Measurements from ENCODE around the gene FXYD1.
"Not testable (repeated sequence)": the region's sequence is repeated elsewhere in the genome, so short reads cannot be mapped to it uniquely, and the experiment has no call there.

FXYD1 gene

DNA sequence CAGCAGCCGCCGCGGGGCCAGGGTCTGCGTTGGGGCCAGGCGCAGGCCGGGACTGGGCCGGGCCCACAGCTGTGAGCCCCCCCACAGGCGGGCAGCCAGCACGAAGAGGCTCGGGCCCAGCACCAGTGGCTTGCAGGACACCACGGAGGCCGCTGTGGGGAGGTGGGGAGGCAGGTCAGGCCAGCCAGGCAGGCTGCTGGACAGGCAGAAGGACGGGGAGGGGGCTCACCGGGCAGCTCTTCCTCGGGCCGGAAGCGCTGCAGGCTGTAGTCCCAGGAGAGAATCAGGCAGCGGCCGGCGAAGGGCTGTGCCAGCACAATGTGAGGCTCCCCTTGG, 12.0 kb upstream of the FXYD1 start:
- no peak for ATAC-seq
- TF ChIP-seq, protein P1, sequence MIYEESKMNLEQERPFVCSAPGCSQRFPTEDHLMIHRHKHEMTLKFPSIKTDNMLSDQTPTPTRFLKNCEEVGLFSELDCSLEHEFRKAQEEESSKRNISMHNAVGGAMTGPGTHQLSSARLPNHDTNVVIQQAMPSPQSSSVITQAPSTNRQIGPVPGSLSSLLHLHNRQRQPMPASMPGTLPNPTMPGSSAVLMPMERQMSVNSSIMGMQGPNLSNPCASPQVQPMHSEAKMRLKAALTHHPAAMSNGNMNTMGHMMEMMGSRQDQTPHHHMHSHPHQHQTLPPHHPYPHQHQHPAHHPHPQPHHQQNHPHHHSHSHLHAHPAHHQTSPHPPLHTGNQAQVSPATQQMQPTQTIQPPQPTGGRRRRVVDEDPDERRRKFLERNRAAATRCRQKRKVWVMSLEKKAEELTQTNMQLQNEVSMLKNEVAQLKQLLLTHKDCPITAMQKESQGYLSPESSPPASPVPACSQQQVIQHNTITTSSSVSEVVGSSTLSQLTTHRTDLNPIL (CRISPR knock-in tag; IDR thresholded peaks at IDR 0.05; ENCODE audit: low read depth) = no peak
- TF ChIP-seq ISL1 (CRISPR knock-in tag; IDR thresholded peaks at IDR 0.05) (no peak), CSDC2 (CRISPR knock-in tag; IDR thresholded peaks at IDR 0.05) (no peak)
- TF ChIP-seq, protein P2, sequence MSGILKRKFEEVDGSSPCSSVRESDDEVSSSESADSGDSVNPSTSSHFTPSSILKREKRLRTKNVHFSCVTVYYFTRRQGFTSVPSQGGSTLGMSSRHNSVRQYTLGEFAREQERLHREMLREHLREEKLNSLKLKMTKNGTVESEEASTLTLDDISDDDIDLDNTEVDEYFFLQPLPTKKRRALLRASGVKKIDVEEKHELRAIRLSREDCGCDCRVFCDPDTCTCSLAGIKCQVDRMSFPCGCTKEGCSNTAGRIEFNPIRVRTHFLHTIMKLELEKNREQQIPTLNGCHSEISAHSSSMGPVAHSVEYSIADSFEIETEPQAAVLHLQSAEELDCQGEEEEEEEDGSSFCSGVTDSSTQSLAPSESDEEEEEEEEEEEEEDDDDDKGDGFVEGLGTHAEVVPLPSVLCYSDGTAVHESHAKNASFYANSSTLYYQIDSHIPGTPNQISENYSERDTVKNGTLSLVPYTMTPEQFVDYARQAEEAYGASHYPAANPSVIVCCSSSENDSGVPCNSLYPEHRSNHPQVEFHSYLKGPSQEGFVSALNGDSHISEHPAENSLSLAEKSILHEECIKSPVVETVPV (CRISPR knock-in tag; IDR thresholded peaks at IDR 0.05) = no peak

DNA sequence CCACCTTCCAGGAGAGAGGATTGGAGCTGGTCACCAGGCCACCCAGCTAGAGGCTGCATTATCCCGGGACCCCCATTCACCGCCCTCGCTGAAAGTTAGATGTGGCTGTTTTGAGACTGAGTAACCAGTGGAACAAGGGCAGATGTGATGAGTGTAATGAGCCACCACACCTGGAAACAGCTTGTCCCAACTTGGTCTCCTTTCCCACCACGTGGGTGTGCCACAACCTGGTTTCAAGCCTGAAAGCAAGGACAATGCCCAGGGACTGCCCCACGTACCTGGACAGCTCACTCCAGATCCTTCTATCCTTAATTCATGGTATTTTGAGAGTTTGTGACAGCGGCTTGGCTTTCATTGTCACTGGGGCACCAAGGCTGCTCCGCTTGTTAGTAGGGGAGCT, 10.8 kb upstream of the FXYD1 start:
- TF ChIP-seq ESRRG (CRISPR knock-in tag; IDR thresholded peaks at IDR 0.05) = no peak
- TF ChIP-seq TOX (CRISPR knock-in tag; IDR thresholded peaks at IDR 0.05; ENCODE audit: borderline replicate concordance) = no peak
- no peak for TF ChIP-seq ZFP3 (CRISPR knock-in tag; IDR thresholded peaks at IDR 0.05)
- no peak for TF ChIP-seq ZC3H10 (CRISPR knock-in tag; IDR thresholded peaks at IDR 0.05)
- no peak for ATAC-seq

DNA sequence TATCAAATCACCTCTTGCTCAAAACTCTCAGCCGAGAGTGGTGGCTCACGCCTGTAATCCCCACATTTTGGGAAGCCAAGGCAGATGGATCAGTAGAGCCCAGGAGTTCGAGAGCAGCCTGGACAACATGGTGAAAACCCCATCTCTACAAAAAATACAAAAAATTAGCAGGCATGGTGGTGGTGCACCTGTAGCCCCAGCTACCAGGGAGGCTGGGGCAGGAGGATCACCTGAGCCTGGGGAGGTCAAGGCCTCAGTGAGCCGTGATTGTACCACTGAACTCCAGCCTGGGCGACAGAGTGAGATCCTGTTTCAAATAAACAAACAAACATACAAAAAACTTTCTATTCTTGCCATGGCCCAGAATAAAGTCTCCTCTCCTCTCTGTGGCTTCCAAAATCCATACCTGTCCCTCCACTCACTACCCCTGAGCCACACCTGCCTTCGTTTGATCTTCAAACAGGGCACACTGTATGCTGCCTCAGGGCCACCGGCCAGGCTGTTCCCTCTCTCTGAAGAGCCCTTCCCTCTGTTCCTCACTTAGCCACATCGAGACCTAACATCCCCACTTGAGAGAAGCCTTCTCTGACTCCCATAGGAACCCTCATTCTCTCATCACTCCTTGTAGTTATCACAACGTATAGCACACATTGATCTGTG, 10.1 kb upstream of the FXYD1 start:
- TF ChIP-seq BACH2 (CRISPR knock-in tag; IDR thresholded peaks at IDR 0.05; ENCODE audit: borderline replicate concordance) (no peak), ZNF70 (CRISPR knock-in tag; IDR thresholded peaks at IDR 0.05) (no peak), GLIS3 (CRISPR knock-in tag; IDR thresholded peaks at IDR 0.05) (no peak), SNAI2 (CRISPR knock-in tag; IDR thresholded peaks at IDR 0.05) (no peak), OSR1 (CRISPR knock-in tag; IDR thresholded peaks at IDR 0.05) (no peak), CSDC2 (CRISPR knock-in tag; IDR thresholded peaks at IDR 0.05) (no peak)
- TF ChIP-seq, protein P1 (CRISPR knock-in tag; IDR thresholded peaks at IDR 0.05; ENCODE audit: low read depth) = no peak
- TF ChIP-seq, protein P2 (CRISPR knock-in tag; IDR thresholded peaks at IDR 0.05) = no peak
- ATAC-seq = no peak

DNA sequence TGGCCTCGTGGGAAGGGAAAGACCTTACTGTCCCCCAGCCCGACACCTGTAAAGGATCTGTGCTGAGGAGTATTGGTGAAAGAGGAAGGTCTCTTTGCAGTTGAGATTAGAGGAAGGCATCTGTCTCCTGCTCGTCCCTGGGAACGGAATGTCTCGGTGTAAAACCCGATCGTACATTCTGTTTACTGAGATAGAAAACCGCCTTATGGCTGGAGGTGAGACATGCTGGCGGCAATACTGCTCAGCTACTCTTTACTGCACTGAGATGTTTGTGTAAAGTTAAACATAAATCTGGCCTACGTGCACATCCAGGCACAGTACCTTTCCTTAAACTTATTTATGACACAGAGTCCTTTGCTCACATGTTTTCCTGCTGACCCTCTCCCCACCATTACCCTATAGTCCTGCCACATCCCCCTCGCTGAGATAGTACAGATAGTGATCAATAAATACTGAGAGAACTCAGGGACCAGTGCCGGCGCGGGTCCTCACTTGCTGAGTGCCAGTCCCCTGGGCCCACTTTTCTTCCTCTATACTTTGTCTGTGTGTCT, 8.8 kb upstream of the FXYD1 start:
- ATAC-seq = not testable (repeated sequence)

DNA sequence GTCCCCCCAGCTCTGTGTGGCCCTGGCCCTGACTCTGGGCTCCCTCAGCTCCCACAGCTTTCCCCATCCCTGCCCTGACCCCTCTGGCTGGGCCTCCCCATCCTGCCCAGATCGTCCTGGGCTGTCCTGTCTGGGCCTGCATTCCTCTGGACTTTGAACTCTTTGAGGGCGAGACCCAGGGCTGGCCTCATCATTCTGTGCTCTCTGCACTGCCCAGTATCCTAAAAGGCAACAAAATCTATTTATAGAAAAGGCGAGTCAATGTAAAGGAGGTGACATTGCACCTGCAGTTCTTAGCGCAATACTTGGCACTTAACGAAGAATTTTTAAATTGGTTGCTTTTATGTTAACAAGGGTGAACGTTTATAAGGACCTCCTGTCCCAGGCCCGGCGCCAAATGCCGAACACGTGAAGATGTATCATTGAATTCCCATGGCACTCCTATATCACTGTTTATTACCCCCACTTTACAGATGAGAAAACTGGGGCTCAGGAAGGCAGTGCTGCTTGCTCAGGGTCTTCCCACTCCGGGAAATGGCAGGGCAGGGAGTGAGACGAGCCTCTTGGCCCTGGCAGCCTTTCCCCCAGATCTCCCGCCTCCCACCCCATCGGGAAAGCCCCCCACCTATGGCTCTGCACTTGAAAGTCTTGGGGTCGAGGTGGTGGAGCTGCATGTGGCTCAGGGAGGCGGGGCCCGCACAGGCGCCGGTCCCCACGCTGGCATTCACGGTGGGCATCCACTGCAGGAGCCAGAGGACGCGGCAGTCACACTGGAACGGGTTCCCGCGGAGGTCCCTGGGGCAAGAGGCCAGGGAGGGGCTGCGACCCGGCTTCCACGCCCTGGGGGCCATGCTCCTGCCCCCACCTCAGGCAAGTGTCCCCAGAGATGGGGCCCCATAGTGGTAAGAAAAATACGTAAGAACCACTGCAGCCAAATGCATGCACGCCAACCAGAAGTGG, 7.6 kb upstream of the FXYD1 start:
- ATAC-seq = no peak
- TF ChIP-seq, protein P3, sequence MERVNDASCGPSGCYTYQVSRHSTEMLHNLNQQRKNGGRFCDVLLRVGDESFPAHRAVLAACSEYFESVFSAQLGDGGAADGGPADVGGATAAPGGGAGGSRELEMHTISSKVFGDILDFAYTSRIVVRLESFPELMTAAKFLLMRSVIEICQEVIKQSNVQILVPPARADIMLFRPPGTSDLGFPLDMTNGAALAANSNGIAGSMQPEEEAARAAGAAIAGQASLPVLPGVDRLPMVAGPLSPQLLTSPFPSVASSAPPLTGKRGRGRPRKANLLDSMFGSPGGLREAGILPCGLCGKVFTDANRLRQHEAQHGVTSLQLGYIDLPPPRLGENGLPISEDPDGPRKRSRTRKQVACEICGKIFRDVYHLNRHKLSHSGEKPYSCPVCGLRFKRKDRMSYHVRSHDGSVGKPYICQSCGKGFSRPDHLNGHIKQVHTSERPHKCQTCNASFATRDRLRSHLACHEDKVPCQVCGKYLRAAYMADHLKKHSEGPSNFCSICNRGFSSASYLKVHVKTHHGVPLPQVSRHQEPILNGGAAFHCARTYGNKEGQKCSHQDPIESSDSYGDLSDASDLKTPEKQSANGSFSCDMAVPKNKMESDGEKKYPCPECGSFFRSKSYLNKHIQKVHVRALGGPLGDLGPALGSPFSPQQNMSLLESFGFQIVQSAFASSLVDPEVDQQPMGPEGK (CRISPR knock-in tag; IDR thresholded peaks at IDR 0.05; ENCODE audit: borderline replicate concordance) = no peak
- TF ChIP-seq ESRRG (CRISPR knock-in tag; IDR thresholded peaks at IDR 0.05) (no peak), ZFP3 (CRISPR knock-in tag; IDR thresholded peaks at IDR 0.05) (no peak), ZNF70 (CRISPR knock-in tag; IDR thresholded peaks at IDR 0.05) (no peak), SNAI2 (CRISPR knock-in tag; IDR thresholded peaks at IDR 0.05) (no peak), PPARA (CRISPR knock-in tag; IDR thresholded peaks at IDR 0.05; ENCODE audit: borderline replicate concordance) (no peak), ISL1 (CRISPR knock-in tag; IDR thresholded peaks at IDR 0.05) (no peak), CSDC2 (CRISPR knock-in tag; IDR thresholded peaks at IDR 0.05) (no peak), ZNF565 (CRISPR knock-in tag; conservative IDR thresholded peaks at IDR 0.05; ENCODE audit: low read depth) (no peak), ARNTL (CRISPR knock-in tag; IDR thresholded peaks at IDR 0.05; ENCODE audit: borderline replicate concordance, low read depth) (no peak), ZNF8 (CRISPR knock-in tag; IDR thresholded peaks at IDR 0.05) (no peak)

All from SK-N-SH treated with all-trans-retinoic acid at 6 μM for 48 hours (cell line).